Neuronal stem cell (in vitro differentiated cells): ENCODE data around the gene CNFN.

Experiments
- DNase-seq: peaks from one replicate; pipeline ENCODE4 v3.0.0-alpha.2; 2013; ENCODE audit warnings: low spot score
- H2AFZ ChIP-seq: one replicate; pipeline ENCODE4 v1.6.1; 2013; ENCODE audit warnings: mild to moderate bottlenecking, low read length, inconsistent platforms
- H2AK5ac ChIP-seq: 2 replicates; pipeline ENCODE4 v1.6.1; 2013; ENCODE audit warnings: low read depth, mild to moderate bottlenecking, inconsistent platforms, low read length, moderate library complexity, mixed read lengths
- H2BK120ac ChIP-seq: 2 replicates; pipeline ENCODE4 v1.6.1; 2013; ENCODE audit warnings: low read depth, mild to moderate bottlenecking, inconsistent platforms, low read length, moderate library complexity, mixed read lengths
- H2BK12ac ChIP-seq: one replicate; pipeline ENCODE4 v1.6.1; 2013; ENCODE audit warnings: low read length, inconsistent platforms
- H2BK15ac ChIP-seq: 2 replicates; pipeline ENCODE4 v1.6.1; 2013; ENCODE audit warnings: mild to moderate bottlenecking, low read length, inconsistent platforms, mixed read lengths
- H2BK5ac ChIP-seq: one replicate; pipeline ENCODE4 v1.6.1; 2013; ENCODE audit warnings: inconsistent platforms, mild to moderate bottlenecking, low read length, moderate library complexity
- H3K14ac ChIP-seq: one replicate; pipeline ENCODE4 v1.6.1; 2013; ENCODE audit warnings: low read length, inconsistent platforms
- H3K18ac ChIP-seq: 2 replicates; pipeline ENCODE4 v1.6.1; 2013; ENCODE audit warnings: low read length, inconsistent platforms
- H3K23ac ChIP-seq: 2 replicates; pipeline ENCODE4 v1.6.1; 2013; ENCODE audit warnings: low read depth, mild to moderate bottlenecking, mixed read lengths, low read length, inconsistent platforms; ENCODE audit not compliant: poor library complexity
- H3K27ac ChIP-seq: replicated peaks from 3 replicates; pipeline ENCODE4 v1.5.1; 2013; ENCODE audit warnings: low read length, inconsistent platforms
- H3K27me3 ChIP-seq, 3 experiments: 2 replicates each; pipeline ENCODE4 v1.6.1; 2013; ENCODE audit warnings: low read length in 3 of 3, mild to moderate bottlenecking in 2 of 3, inconsistent platforms in 1 of 3, low read depth in 1 of 3, mixed read lengths in 1 of 3, moderate library complexity in 1 of 3; ENCODE audit not compliant: control insufficient read depth in 3 of 3, insufficient read depth in 3 of 3
- H3K36me3 ChIP-seq, 2 donors: replicated peaks in 1 of 2; 2 replicates each; pipeline ENCODE4 v1.6.1; 2013; ENCODE audit warnings: low read length in 2 of 2; ENCODE audit not compliant: control insufficient read depth in 2 of 2, insufficient read depth in 2 of 2
- H3K4ac ChIP-seq: 2 replicates; pipeline ENCODE4 v1.6.1; 2013; ENCODE audit warnings: inconsistent platforms, mild to moderate bottlenecking, low read length, moderate library complexity
- H3K4me1 ChIP-seq, 2 donors: 1 replicate in 1 of 2; 2 replicates in 1 of 2; pipeline ENCODE4 v1.6.1; 2013; ENCODE audit warnings: low read length in 2 of 2, low read depth in 1 of 2; ENCODE audit not compliant: control insufficient read depth in 2 of 2, insufficient read depth in 1 of 2
- H3K4me2 ChIP-seq: one replicate; pipeline ENCODE4 v1.6.1; 2013; ENCODE audit warnings: mild to moderate bottlenecking, low read length, inconsistent platforms; ENCODE audit not compliant: insufficient read depth, poor library complexity, severe bottlenecking
- H3K4me3 ChIP-seq, 2 donors: 2 replicates each; pipeline ENCODE4 v1.5.1; 2013; ENCODE audit warnings: low read length in 2 of 2, mild to moderate bottlenecking in 2 of 2, inconsistent platforms in 1 of 2, moderate library complexity in 1 of 2
- H3K79me1 ChIP-seq: one replicate; pipeline ENCODE4 v1.6.1; 2013; ENCODE audit warnings: low read depth, mild to moderate bottlenecking, inconsistent platforms, low read length, moderate library complexity
- H3K9ac ChIP-seq: one replicate; pipeline ENCODE4 v1.6.1; 2013; ENCODE audit warnings: mild to moderate bottlenecking, low read depth, low read length, inconsistent platforms; ENCODE audit not compliant: poor library complexity
- H3K9me3 ChIP-seq, 2 donors: replicated peaks in 1 of 2; 2 replicates each; pipeline versions ENCODE3 to v1.6.1; 2013; ENCODE audit warnings: low read length in 2 of 2, mild to moderate bottlenecking in 2 of 2, inconsistent platforms in 1 of 2, low read depth in 1 of 2, mixed read lengths in 1 of 2, moderate library complexity in 1 of 2; ENCODE audit not compliant: control insufficient read depth in 2 of 2, insufficient read depth in 1 of 2
- H4K8ac ChIP-seq: one replicate; pipeline ENCODE4 v1.6.1; 2013; ENCODE audit warnings: low read depth, mild to moderate bottlenecking, inconsistent platforms, low read length, moderate library complexity
- H4K91ac ChIP-seq: one replicate; pipeline ENCODE4 v1.6.1; 2013; ENCODE audit warnings: low read length, low read depth, mild to moderate bottlenecking, inconsistent platforms; ENCODE audit not compliant: poor library complexity
- WGBS, 2 donors: extraction: QIAGEN DNeasy Blood & Tissue Kit; methylation state at CpG; one replicate each; pipeline ENCODE4 v1.1.7; 2013; ENCODE audit warnings: missing lambda C conversion rate in 2 of 2, mixed read lengths in 1 of 2; ENCODE audit not compliant: insufficient read length in 2 of 2, insufficient replicate concordance in 1 of 2; ENCODE audit errors: extremely low coverage in 2 of 2; 5-methylcytosine and 5-hydroxymethylcytosine counted together

Gene CNFN

GRCh38 chr19:42350417-42350816, 39.7 kb downstream of the CNFN start:
- no peak overlapping the region for H3K27ac ChIP-seq
- no CpG with 5 or more reads among the region's 3 CpGs for WGBS, 2 donors
- DNase-seq = no peak

DNA sequence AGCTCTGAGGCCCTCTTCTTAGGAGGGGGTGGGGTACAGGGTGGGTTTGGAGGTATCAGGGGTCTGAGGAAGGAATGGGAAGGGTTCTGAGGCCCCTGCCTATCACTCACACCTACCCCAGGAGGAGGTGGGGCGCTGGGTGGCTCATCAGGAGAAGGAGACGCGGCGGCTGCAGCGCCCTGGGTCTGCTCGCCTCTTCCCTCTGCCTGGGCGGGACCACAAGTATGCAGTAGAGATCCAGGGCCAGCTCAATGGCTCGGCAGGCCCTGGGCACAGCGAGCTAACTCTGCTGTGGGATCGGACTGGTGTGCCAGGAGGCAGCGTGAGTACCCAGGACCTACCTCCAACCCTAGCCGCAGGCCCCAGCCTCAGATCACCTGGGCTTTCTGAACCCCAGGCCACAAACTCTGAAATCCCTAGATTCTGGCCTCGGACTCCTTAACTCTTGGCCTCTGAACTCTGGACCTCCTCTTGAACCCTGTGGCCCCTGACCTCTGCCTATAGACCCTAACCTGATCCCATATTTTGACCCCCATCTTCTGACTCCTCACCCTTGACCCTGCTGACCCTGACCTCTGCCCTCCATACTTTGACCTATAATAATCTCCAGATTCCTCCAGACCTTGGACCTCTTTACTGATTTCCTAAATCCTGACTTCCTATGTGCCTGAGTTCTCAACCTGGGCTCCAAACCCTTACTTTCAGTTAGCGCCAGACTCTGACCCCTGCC, 40.6 kb downstream of the CNFN start:
- no peak overlapping the region for H3K9ac ChIP-seq
- H4K91ac ChIP-seq = no peak overlapping the region
- no peak overlapping the region for H3K14ac ChIP-seq
- no peak overlapping the region for H2BK120ac ChIP-seq
- H3K4me2 ChIP-seq = no peak overlapping the region
- H3K9me3 ChIP-seq = no peaks in the 10 kb centered on the region
- H3K4me3 ChIP-seq = no peak overlapping the region
- H3K36me3 ChIP-seq = peaks cover 13 to 49% of the 10 kb centered on the region in 2 donors
- no peak overlapping the region for H2AFZ ChIP-seq
- no peak overlapping the region for H3K23ac ChIP-seq
- H3K79me1 ChIP-seq = peaks cover 3% of the 10 kb centered on the region
- no peak overlapping the region for H4K8ac ChIP-seq
- H3K27me3 ChIP-seq = no peaks in the 10 kb centered on the region
- peaks cover 6 to 22% of the 10 kb centered on the region in 2 donors for H3K4me1 ChIP-seq
- DNase-seq = no peak
- H3K27ac ChIP-seq = no peak overlapping the region
- no peak overlapping the region for H3K4ac ChIP-seq
- H3K18ac ChIP-seq = peak overlapping the region; percentile 57
- H2BK12ac ChIP-seq = no peak overlapping the region
- no peak overlapping the region for H2AK5ac ChIP-seq
- no peak overlapping the region for H2BK5ac ChIP-seq
- WGBS, 2 donors = no CpG with 5 or more reads among the region's 14 CpGs
- H2BK15ac ChIP-seq = no peak overlapping the region

More at GRCh38 chr19:42350417-42350816, 39.7 kb downstream of the CNFN start:
- no peak overlapping the region for H2AFZ ChIP-seq
- peak overlapping the region; percentile 4 for H3K9ac ChIP-seq
- H2BK12ac ChIP-seq = no peak overlapping the region
- H3K79me1 ChIP-seq = peaks cover 1% of the 10 kb centered on the region
- H2BK15ac ChIP-seq = no peak overlapping the region
- H3K23ac ChIP-seq = no peak overlapping the region
- H3K4ac ChIP-seq = no peak overlapping the region
- peaks cover 6 to 22% of the 10 kb centered on the region in 2 donors for H3K4me1 ChIP-seq
- no peak overlapping the region for H4K91ac ChIP-seq
- H3K36me3 ChIP-seq = peaks cover 14 to 49% of the 10 kb centered on the region in 2 donors
- H3K4me2 ChIP-seq = no peak overlapping the region
- no peak overlapping the region for H3K4me3 ChIP-seq
- H3K9me3 ChIP-seq = no peaks in the 10 kb centered on the region
- no peak overlapping the region for H2AK5ac ChIP-seq
- no peaks in the 10 kb centered on the region for H3K27me3 ChIP-seq
- no peak overlapping the region for H4K8ac ChIP-seq
- no peak overlapping the region for H3K18ac ChIP-seq
- no peak overlapping the region for H2BK120ac ChIP-seq
- H2BK5ac ChIP-seq = no peak overlapping the region
- no peak overlapping the region for H3K14ac ChIP-seq

- Histone ChIP-seq H2AK5ac (no peak overlapping the region), H3K27ac (no peak overlapping the region), H2AFZ (no peak overlapping the region), H3K36me3 (peaks cover 8 to 46% of the 10 kb centered on the region in 2 donors), H4K8ac (no peak overlapping the region), H3K4me1 (peaks cover 6 to 17% of the 10 kb centered on the region in 2 donors), H2BK15ac (no peak overlapping the region), H3K14ac (no peak overlapping the region), H3K9ac (no peak overlapping the region), H2BK12ac (no peak overlapping the region), H3K4me3 (no peak overlapping the region), H2BK120ac (no peak overlapping the region), H3K23ac (peak overlapping the region; percentile 75), H3K18ac (no peak overlapping the region), H3K4me2 (no peak overlapping the region), H2BK5ac (peak overlapping the region; percentile 75), H4K91ac (no peak overlapping the region), H3K9me3 (no peaks in the 10 kb centered on the region), H3K4ac (peak overlapping the region; percentile 2), H3K79me1 (peaks cover 8% of the 10 kb centered on the region), H3K27me3 (no peaks in the 10 kb centered on the region)
- DNase-seq = no peak
- no CpG with 5 or more reads among the region's 14 CpGs for WGBS, 2 donors
These were observed 41.9 kb downstream of the CNFN start for GRCh38 chr19:42348211-42348610.

GRCh38 chr19:42345191-42345812, 44.8 kb downstream of the CNFN start:
- H3K4ac ChIP-seq = no peak overlapping the region
- no peak overlapping the region for H2AFZ ChIP-seq
- no peak overlapping the region for H4K91ac ChIP-seq
- no peaks in the 10 kb centered on the region for H3K27me3 ChIP-seq
- no peaks in the 10 kb centered on the region for H3K4me1 ChIP-seq
- H3K9ac ChIP-seq = no peak overlapping the region
- no peak overlapping the region for H3K23ac ChIP-seq
- no peak overlapping the region for H3K14ac ChIP-seq
- H3K4me2 ChIP-seq = no peak overlapping the region
- no peak overlapping the region for H2BK120ac ChIP-seq
- no peak overlapping the region for H2AK5ac ChIP-seq
- H3K18ac ChIP-seq = no peak overlapping the region
- H4K8ac ChIP-seq = no peak overlapping the region
- no peak overlapping the region for H2BK5ac ChIP-seq
- H2BK15ac ChIP-seq = no peak overlapping the region
- WGBS, 2 donors = no CpG with 5 or more reads among the region's 6 CpGs
- H3K9me3 ChIP-seq = no peaks in the 10 kb centered on the region
- no peak overlapping the region for H3K4me3 ChIP-seq
- H2BK12ac ChIP-seq = no peak overlapping the region
- H3K79me1 ChIP-seq = peaks cover 8% of the 10 kb centered on the region
- no peak for DNase-seq
- peaks cover 13 to 50% of the 10 kb centered on the region in 2 donors for H3K36me3 ChIP-seq
- no peak overlapping the region for H3K27ac ChIP-seq
